NB4 (cell line): Measurements from ENCODE around the gene ZNF579.

Source experiments
- MYC ChIP-seq: IDR thresholded peaks from 2 replicates; pipeline ENCODE4 v1.6.1; 2011; ENCODE audit warnings: low read depth, low read length
- POLR2A ChIP-seq: IDR thresholded peaks from 2 replicates; pipeline ENCODE4 v1.6.1; 2011; ENCODE audit warnings: mild to moderate bottlenecking; ENCODE audit not compliant: insufficient read length; ENCODE audit errors: extremely low read depth
- TF ChIP-seq, protein P1 (sequence below): IDR thresholded peaks from one replicate; pipeline ENCODE4 v1.5.1; 2012; ENCODE audit warnings: low read depth, low read length

DNA sequence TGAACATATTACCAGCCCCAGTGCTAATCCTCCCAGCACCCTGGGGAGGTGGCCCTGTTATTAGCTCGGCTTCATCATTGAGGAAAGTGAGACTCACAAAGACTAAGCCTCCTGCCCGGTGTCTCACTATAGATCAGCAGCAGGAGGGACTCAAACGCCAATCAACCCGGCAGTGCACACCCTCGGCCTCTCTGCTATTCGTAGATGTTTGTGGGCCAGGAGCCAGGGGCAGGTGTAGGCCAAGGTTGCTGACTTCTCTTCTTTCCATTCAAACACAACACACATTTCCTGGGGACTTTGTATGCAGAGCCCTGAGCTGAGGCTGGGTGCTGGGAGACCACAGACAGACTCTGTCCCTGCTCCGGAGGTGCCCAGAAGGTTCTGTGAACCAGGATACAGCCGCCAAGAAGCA, 25.9 kb downstream of the ZNF579 start:
- no peak for TF ChIP-seq POLR2A
- TF ChIP-seq, protein P1, sequence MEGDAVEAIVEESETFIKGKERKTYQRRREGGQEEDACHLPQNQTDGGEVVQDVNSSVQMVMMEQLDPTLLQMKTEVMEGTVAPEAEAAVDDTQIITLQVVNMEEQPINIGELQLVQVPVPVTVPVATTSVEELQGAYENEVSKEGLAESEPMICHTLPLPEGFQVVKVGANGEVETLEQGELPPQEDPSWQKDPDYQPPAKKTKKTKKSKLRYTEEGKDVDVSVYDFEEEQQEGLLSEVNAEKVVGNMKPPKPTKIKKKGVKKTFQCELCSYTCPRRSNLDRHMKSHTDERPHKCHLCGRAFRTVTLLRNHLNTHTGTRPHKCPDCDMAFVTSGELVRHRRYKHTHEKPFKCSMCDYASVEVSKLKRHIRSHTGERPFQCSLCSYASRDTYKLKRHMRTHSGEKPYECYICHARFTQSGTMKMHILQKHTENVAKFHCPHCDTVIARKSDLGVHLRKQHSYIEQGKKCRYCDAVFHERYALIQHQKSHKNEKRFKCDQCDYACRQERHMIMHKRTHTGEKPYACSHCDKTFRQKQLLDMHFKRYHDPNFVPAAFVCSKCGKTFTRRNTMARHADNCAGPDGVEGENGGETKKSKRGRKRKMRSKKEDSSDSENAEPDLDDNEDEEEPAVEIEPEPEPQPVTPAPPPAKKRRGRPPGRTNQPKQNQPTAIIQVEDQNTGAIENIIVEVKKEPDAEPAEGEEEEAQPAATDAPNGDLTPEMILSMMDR: no peak
- no peak for TF ChIP-seq MYC
